GM12892 (cell line): Measurements from ENCODE around the gene FAM53A.

Source experiments
- POLR2A ChIP-seq: IDR thresholded peaks from 2 replicates; pipeline ENCODE4 v1.6.1; 2011; ENCODE audit warnings: low read depth, low read length, control low read depth
- POLR2AphosphoS5 ChIP-seq: IDR thresholded peaks from 2 replicates; pipeline ENCODE4 v1.6.1; 2011; ENCODE audit warnings: low read depth, low read length, control low read depth
- TAF1 ChIP-seq: IDR thresholded peaks from 2 replicates; pipeline ENCODE4 v1.6.1; 2011; ENCODE audit warnings: low read depth, mild to moderate bottlenecking, control low read depth, low read length, borderline replicate concordance

- TF ChIP-seq POLR2A (no peak), POLR2AphosphoS5 (no peak), TAF1 (no peak)
Observed at GRCh38 chr4:1670279-1670678, 13.8 kb downstream of the FAM53A start.
